Fibroblast of skin of right quadriceps (primary cell): ENCODE measurements around the gene PCIF1.
"Not testable (repeated sequence)": the region's sequence is repeated elsewhere in the genome, so short reads cannot be mapped to it uniquely, and the experiment has no call there.

Experiments
- DNase-seq: peaks from one replicate; pipeline ENCODE4 v3.0.0-alpha.2; 2013

Gene PCIF1

GRCh38 chr20:45948261-45948733, 13.8 kb downstream of the PCIF1 start:
- no peak for DNase-seq

GRCh38 chr20:45948742-45949541, 14.5 kb downstream of the PCIF1 start:
- no peak for DNase-seq

GRCh38 chr20:45949542-45950329, 15.3 kb downstream of the PCIF1 start:
- no peak for DNase-seq

- no peak for DNase-seq
Observed at GRCh38 chr20:45950330-45950646, 15.8 kb downstream of the PCIF1 start.

GRCh38 chr20:45951925-45952834, 17.7 kb downstream of the PCIF1 start:
- DNase-seq: no peak

GRCh38 chr20:45952861-45953260, 18.4 kb downstream of the PCIF1 start:
- DNase-seq: no peak

GRCh38 chr20:45953672-45954071, 19.2 kb downstream of the PCIF1 start:
- DNase-seq: no peak

- DNase-seq: not testable (repeated sequence)
Observed at GRCh38 chr20:45956326-45956725, 21.8 kb downstream of the PCIF1 start.

GRCh38 chr20:45957021-45957941, 22.8 kb downstream of the PCIF1 start:
- DNase-seq: no peak

- DNase-seq: no peak
Observed at GRCh38 chr20:45958593-45958992, 24.1 kb downstream of the PCIF1 start.

- no peak for DNase-seq
Observed at GRCh38 chr20:45959126-45959525, 24.6 kb downstream of the PCIF1 start.

- no peak for DNase-seq
Observed at GRCh38 chr20:45959956-45960630, 25.6 kb downstream of the PCIF1 start.

GRCh38 chr20:45962031-45962755, 27.7 kb downstream of the PCIF1 start:
- DNase-seq: no peak

GRCh38 chr20:45963059-45964005, 28.8 kb downstream of the PCIF1 start:
- peak; percentile 42 for DNase-seq

GRCh38 chr20:45964006-45964400, 29.5 kb downstream of the PCIF1 start:
- no peak for DNase-seq

- DNase-seq: no peak
Observed at GRCh38 chr20:45965169-45966002, 30.9 kb downstream of the PCIF1 start.

GRCh38 chr20:45967551-45968080, 33.1 kb downstream of the PCIF1 start:
- DNase-seq: no peak

GRCh38 chr20:45968081-45968671, 33.7 kb downstream of the PCIF1 start:
- DNase-seq: no peak
